Suprapubic skin (tissue), 4 donors: ENCODE measurements around the gene SNRK. TPM values are rescaled to one million over a fixed set of nuclear protein-coding genes. Genes with fewer than 3 reads are reported as not detected.

Source experiments
- DNase-seq, 2 donors: peaks; one replicate each; pipeline ENCODE4 v3.0.0-alpha.2; 2019; ENCODE audit warnings: low spot score in 2 of 2
- H3K27ac ChIP-seq: fragments of 200-600 bp; sonication (generic); one replicate; pipeline ENCODE4 v1.5.1; 2019
- H3K27me3 ChIP-seq: fragments of 200-600 bp; sonication (generic); one replicate; pipeline ENCODE4 v1.5.1; 2019
- H3K36me3 ChIP-seq: fragments of 200-600 bp; sonication (generic); one replicate; pipeline ENCODE4 v1.5.1; 2019
- H3K4me1 ChIP-seq: fragments of 200-600 bp; sonication (generic); one replicate; pipeline ENCODE4 v1.5.1; 2019
- H3K4me3 ChIP-seq: fragments of 200-600 bp; sonication (generic); one replicate; pipeline ENCODE4 v1.5.1; 2019; ENCODE audit warnings: mild to moderate bottlenecking
- H3K9me3 ChIP-seq: fragments of 200-600 bp; sonication (generic); one replicate; pipeline ENCODE4 v1.5.1; 2019
- EP300 ChIP-seq: sonication (generic); formaldehyde crosslinking; IDR thresholded peaks from one replicate; pipeline ENCODE4 v1.6.1; 2017; ENCODE audit warnings: antibody characterized with exemption
- POLR2A ChIP-seq, 2 donors: fragments of 450-650 bp; IDR thresholded peaks; one replicate each; pipeline ENCODE4 v1.6.1; 2017; ENCODE audit warnings: antibody characterized with exemption in 2 of 2, mild to moderate bottlenecking in 2 of 2, moderate library complexity in 2 of 2
- POLR2AphosphoS5 ChIP-seq, 3 donors: sonication (generic); formaldehyde crosslinking; IDR thresholded peaks; one replicate each; pipeline ENCODE4 v1.6.1; 2017; ENCODE audit warnings: antibody characterized with exemption in 3 of 3
- WGBS: methylation state at CpG from one replicate; pipeline ENCODE4 v1.1.5; 2018; 5-methylcytosine and 5-hydroxymethylcytosine counted together
- total RNA-seq, 4 donors: library from RNA; depleted of rRNA; stranded (reverse); fragments of >200 nt; gene quantifications; one replicate each; pipeline ENCODE4 v1.1.0, GENCODE V29; 2016
- TF ChIP-seq, protein P1 (sequence below), 2 donors: fragments of 200-600 bp in 1 of 2; fragments of 450-650 bp in 1 of 2; sonication (generic) in 1 of 2; IDR thresholded peaks; one replicate each; pipeline ENCODE4 v1.5.1; 2016 to 2019; ENCODE audit warnings: antibody characterized with exemption in 2 of 2, mild to moderate bottlenecking in 1 of 2, moderate library complexity in 1 of 2

Gene SNRK, protein sequence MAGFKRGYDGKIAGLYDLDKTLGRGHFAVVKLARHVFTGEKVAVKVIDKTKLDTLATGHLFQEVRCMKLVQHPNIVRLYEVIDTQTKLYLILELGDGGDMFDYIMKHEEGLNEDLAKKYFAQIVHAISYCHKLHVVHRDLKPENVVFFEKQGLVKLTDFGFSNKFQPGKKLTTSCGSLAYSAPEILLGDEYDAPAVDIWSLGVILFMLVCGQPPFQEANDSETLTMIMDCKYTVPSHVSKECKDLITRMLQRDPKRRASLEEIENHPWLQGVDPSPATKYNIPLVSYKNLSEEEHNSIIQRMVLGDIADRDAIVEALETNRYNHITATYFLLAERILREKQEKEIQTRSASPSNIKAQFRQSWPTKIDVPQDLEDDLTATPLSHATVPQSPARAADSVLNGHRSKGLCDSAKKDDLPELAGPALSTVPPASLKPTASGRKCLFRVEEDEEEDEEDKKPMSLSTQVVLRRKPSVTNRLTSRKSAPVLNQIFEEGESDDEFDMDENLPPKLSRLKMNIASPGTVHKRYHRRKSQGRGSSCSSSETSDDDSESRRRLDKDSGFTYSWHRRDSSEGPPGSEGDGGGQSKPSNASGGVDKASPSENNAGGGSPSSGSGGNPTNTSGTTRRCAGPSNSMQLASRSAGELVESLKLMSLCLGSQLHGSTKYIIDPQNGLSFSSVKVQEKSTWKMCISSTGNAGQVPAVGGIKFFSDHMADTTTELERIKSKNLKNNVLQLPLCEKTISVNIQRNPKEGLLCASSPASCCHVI
- total RNA-seq, result 100 to 1,000 TPM; 107 to 213 (median 177) TPM

DNA sequence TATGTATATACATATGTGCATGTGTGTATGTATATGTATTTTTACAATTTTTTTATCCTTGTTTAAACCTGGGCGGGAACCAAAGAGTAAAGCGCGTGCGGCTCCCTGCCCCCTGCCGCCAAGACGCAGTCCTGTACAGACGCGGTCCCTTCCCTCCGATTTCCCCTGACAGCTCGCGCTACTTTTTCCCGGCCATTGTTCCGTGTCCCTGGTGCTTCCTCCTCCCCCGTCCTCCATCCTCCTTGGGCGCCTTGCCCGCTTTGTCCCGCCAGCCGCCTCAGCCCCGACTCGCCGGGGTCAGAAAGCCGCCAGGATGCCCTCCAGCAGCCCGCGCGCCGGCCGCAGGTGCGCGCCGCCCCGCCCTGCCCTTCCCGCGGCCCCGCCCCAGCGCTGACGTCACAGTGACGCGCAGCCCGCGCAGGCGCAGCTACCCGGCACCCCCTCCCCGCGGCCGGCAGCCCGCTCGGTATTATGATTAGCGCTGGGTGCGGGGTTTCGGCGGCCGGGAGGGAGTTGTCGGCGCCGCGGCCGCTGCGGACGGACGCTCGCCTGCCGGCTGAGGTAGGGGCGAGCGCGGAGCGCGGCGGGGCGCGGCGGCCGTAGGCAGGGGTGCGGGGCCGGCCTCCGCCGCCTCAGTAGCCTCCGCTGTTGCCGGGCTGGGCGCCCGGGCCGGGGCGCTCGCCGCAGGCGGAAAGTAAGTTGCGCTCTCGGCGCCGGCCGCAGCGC lies at the start of gene SNRK:
Gene SNRK, plus strand, starts transcription at position 426 of the 726 bp plus-strand sequence. CDS start 16,664 bp downstream, outside the sequence.
- Histone ChIP-seq H3K4me3 (peak within 1 kb of the TSS; percentile 68), H3K4me1 (peaks cover 62% of the 10 kb centered on the region), H3K9me3 (no peaks in the 10 kb centered on the region), H3K36me3 (no peaks in the 10 kb centered on the region), H3K27ac (peak within 1 kb of the TSS; percentile 98), H3K27me3 (no peaks in the 10 kb centered on the region)
- no peak for TF ChIP-seq EP300
- peak in 1 of 3 donors; percentile 21 for TF ChIP-seq POLR2AphosphoS5 (IDR thresholded peaks at IDR 0.05)
- peak; percentile 45 to 90 for TF ChIP-seq POLR2A (IDR thresholded peaks at IDR 0.05)
- TF ChIP-seq, protein P1, sequence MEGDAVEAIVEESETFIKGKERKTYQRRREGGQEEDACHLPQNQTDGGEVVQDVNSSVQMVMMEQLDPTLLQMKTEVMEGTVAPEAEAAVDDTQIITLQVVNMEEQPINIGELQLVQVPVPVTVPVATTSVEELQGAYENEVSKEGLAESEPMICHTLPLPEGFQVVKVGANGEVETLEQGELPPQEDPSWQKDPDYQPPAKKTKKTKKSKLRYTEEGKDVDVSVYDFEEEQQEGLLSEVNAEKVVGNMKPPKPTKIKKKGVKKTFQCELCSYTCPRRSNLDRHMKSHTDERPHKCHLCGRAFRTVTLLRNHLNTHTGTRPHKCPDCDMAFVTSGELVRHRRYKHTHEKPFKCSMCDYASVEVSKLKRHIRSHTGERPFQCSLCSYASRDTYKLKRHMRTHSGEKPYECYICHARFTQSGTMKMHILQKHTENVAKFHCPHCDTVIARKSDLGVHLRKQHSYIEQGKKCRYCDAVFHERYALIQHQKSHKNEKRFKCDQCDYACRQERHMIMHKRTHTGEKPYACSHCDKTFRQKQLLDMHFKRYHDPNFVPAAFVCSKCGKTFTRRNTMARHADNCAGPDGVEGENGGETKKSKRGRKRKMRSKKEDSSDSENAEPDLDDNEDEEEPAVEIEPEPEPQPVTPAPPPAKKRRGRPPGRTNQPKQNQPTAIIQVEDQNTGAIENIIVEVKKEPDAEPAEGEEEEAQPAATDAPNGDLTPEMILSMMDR (IDR thresholded peaks at IDR 0.05), result peak in 1 of 2 donors; percentile 20
- under 1% methylated on average over 31 of the region's 91 CpGs for WGBS
- DNase-seq, result peak; percentile 87 to 93

DNA sequence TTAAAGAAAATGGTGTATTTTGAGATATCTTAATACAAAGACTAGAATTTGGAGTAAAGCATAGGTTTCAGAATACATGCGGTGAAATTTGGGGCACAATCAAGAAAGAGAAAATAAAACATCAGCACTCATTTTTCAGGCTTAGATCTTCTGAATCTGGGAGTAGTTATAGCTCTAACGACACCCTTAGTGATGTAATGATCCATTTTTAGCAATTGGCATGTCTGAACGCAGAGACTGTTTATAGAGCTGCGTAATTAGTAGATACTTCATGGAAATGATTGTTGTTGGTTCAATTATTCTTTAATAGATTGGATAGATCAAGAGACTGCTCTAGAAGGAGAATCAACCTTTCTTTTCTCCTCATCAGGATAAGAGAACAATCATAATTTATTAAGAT lies 47.5 kb upstream of the SNRK start:
- Histone ChIP-seq H3K9me3 (no peaks in the 10 kb centered on the region), H3K4me3 (no peak overlapping the region), H3K4me1 (peaks cover 14% of the 10 kb centered on the region), H3K27me3 (no peaks in the 10 kb centered on the region), H3K36me3 (no peaks in the 10 kb centered on the region), H3K27ac (peak overlapping the region; percentile 48)
- TF ChIP-seq POLR2A (IDR thresholded peaks at IDR 0.05) (no peak), POLR2AphosphoS5 (IDR thresholded peaks at IDR 0.05) (no peak), EP300 (no peak)
- TF ChIP-seq, protein P1 (IDR thresholded peaks at IDR 0.05), result no peak
- WGBS, result 19% methylated on average over 4 of the region's 4 CpGs
- DNase-seq, result no peak

DNA sequence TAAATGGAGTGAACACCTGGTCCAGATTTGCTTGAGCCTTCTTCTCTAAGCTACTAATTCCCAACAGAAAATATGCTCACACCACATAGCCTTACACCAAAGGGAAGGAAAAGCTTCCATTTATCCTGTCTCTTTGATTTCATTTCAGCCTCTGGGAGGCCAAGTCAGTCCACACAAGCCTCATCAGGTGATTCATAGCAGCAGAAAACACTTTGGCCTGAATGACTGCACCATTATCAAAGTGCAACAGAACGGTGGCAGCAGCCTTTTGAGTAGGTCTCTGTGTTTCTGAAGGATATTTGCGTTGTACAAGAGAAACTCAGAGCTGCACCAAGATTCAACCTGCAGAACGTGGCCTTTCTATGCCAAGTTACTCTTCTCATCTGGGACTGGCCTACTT lies 46.6 kb upstream of the SNRK start:
- Histone ChIP-seq H3K27me3 (no peaks in the 10 kb centered on the region), H3K4me1 (peaks cover 18% of the 10 kb centered on the region), H3K4me3 (no peak overlapping the region), H3K36me3 (no peaks in the 10 kb centered on the region), H3K27ac (peak overlapping the region; percentile 48), H3K9me3 (no peaks in the 10 kb centered on the region)
- no peak for TF ChIP-seq POLR2AphosphoS5 (IDR thresholded peaks at IDR 0.05)
- TF ChIP-seq POLR2A (IDR thresholded peaks at IDR 0.05), result no peak
- no peak for TF ChIP-seq EP300
- TF ChIP-seq, protein P1 (IDR thresholded peaks at IDR 0.05), result no peak
- no peak for DNase-seq
- WGBS, result 70% methylated on average over 3 of the region's 3 CpGs

DNA sequence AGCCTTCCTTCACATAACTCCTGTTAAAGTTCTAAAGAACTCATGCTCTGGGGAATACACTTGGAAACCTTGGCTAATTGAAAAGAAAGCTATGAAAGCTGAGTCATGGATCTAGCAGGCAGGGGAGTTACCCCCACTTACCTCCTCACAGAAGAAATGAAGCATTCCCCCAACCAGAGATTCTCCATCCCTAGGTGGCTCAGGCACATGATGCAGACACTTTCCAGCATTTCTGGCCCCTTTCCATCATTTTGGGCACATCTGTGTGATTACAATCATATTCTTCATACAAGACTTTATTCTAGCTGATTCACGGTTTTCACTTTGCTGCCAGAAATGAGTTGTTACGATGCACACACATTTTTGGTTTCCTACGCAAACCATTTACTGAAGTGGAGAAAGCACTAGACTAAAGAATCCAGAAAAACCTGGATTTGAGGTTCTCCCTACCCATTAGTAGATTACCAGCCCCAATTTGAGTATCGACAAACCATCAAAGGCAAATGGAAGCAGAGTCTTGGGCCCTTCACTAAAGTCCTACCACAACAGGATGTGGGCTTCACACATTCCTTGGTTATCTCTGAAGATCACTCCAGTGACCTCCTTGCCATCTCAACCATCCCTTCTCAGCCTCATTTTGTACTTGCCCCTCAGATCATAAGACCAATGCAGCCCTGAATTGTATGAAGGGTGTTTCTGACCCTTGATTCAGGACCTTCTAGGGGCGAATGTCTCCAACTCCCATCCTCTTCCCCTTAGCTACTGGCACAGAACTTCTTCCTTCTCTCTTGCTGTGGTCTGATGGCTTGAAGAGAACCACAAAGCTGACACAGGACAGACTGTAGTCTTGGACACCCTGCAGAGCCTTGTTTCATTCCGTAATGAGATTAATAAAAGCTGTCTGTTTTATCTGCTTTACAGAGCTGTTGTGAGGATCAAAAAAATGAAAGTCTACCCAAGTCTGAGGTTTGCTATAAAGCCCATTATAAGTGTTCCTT lies 42.5 kb upstream of the SNRK start:
- H3K36me3 ChIP-seq, result no peaks in the 10 kb centered on the region
- no peak overlapping the region for H3K4me3 ChIP-seq
- 67% methylated on average over 5 of the region's 6 CpGs for WGBS
- H3K4me1 ChIP-seq, result peaks cover 30% of the 10 kb centered on the region
- no peaks in the 10 kb centered on the region for H3K9me3 ChIP-seq
- TF ChIP-seq POLR2A (IDR thresholded peaks at IDR 0.05) (no peak), POLR2AphosphoS5 (IDR thresholded peaks at IDR 0.05) (no peak), EP300 (no peak)
- TF ChIP-seq, protein P1 (IDR thresholded peaks at IDR 0.05), result no peak
- H3K27ac ChIP-seq, result no peak overlapping the region
- no peak for DNase-seq
- H3K27me3 ChIP-seq, result no peaks in the 10 kb centered on the region
